ENCODE data around the gene FGFR3.
"Not testable (repeated sequence)": the region's sequence is repeated elsewhere in the genome, so short reads cannot be mapped to it uniquely, and the experiment has no call there.

FGFR3 gene

DNA sequence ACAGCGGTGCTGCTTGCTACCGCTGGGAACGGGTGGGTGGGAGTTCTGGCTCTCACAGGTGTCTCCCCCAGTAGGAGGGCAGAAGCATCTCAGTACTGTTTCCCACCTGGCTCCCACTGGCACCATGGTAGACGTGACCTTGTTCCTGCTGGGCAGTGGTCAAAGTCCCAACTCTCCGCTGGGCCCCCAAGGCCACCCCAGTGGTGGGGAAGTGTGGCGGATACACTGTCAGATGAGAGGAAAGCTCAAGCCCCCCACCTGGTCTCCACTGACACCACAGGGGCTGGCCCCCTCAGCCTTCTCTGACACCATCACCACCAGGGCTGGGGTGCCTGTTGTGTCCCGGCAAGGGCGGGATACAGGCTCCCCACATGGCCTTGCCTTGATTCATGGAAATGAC, 38.2 kb downstream of the FGFR3 start:
- H3K4me3 ChIP-seq (ENCODE audit: low read length): no peak overlapping the region
- no peaks in the 10 kb centered on the region for H3K27me3 ChIP-seq (replicated peaks; ENCODE audit: control insufficient read depth, insufficient read depth, low read length)
- DNase-seq (ENCODE audit: low read depth): no peak
- no peak overlapping the region for H3K9ac ChIP-seq (ENCODE audit: low read length)
- H3K9me3 ChIP-seq (ENCODE audit: control insufficient read depth, low read length): no peaks in the 10 kb centered on the region
- no peaks in the 10 kb centered on the region for H3K4me1 ChIP-seq (ENCODE audit: control insufficient read depth, insufficient read depth, low read length)
- H3K36me3 ChIP-seq (ENCODE audit: control insufficient read depth, insufficient read depth, low read length, severe bottlenecking): peaks cover 76% of the 10 kb centered on the region

DNA sequence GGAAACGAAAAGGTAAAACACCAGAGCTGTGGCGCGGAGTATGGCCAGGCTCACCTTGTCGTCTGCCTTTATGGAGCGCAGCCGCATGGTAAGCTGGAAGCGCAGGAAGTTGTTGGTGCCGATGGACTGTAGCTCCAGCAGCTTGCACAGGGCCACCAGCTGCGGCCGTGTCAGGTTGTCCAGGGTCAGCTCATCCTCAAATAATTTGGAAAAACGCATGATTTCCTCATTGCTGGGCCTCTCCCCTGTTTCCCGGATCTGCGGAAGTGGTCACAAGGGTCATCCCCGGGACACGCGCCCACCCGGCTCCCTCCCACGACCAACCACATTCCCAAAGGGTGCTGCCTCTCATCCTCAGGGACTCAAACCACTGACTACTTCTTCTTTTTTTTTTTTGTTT, 39.6 kb downstream of the FGFR3 start:
- H3K4me3 ChIP-seq (ENCODE audit: low read length): no peak overlapping the region
- DNase-seq (ENCODE audit: low read depth): no peak
- no peak overlapping the region for H3K9ac ChIP-seq (ENCODE audit: low read length)
- no peaks in the 10 kb centered on the region for H3K4me1 ChIP-seq (ENCODE audit: control insufficient read depth, insufficient read depth, low read length)
- no peaks in the 10 kb centered on the region for H3K27me3 ChIP-seq (replicated peaks; ENCODE audit: control insufficient read depth, insufficient read depth, low read length)
- no peaks in the 10 kb centered on the region for H3K9me3 ChIP-seq (ENCODE audit: control insufficient read depth, low read length)
- peaks cover 83% of the 10 kb centered on the region for H3K36me3 ChIP-seq (ENCODE audit: control insufficient read depth, insufficient read depth, low read length, severe bottlenecking)

DNA sequence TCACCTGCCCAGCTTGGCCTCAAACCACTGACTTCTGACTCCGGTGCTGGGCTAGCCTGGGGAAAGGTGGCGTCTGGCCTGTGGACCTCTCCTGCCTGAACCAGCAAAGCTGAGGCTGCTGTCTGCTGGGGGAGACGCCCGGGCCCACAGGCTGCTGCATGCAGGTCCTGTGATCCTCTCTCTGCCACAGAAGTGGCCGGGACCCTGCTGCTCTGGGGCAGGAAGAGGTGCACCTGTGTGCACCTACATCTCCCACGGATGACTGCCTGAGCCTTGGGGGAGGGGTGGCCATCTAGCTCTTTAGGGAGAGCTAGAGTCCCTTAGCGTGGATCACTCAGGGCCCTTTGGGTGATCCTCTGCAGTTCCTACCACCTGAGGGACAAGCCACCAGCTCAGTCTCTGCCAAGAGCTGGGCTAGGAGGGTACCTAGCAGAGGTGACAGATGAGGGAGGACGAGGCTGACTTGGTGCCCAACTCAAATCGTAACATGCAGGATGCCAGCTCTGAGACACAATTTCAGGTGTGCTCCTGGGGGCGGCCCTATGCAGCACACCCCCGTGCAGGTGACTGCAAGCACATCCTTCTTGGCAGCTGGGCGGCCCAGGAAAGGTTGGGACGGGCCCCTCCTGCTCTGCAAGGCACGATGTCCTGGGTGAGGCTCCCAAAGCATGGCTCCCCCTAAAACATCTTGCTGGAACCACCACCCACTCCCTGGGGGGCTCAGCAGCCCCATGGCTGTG, 40.4 kb downstream of the FGFR3 start:
- H3K4me1 ChIP-seq (ENCODE audit: control insufficient read depth, insufficient read depth, low read length): no peaks in the 10 kb centered on the region
- H3K9me3 ChIP-seq (ENCODE audit: control insufficient read depth, low read length): no peaks in the 10 kb centered on the region
- H3K9ac ChIP-seq (ENCODE audit: low read length): no peak overlapping the region
- no peaks in the 10 kb centered on the region for H3K27me3 ChIP-seq (replicated peaks; ENCODE audit: control insufficient read depth, insufficient read depth, low read length)
- no peak for DNase-seq (ENCODE audit: low read depth)
- H3K36me3 ChIP-seq (ENCODE audit: control insufficient read depth, insufficient read depth, low read length, severe bottlenecking): peaks cover 91% of the 10 kb centered on the region
- no peak overlapping the region for H3K4me3 ChIP-seq (ENCODE audit: low read length)

DNA sequence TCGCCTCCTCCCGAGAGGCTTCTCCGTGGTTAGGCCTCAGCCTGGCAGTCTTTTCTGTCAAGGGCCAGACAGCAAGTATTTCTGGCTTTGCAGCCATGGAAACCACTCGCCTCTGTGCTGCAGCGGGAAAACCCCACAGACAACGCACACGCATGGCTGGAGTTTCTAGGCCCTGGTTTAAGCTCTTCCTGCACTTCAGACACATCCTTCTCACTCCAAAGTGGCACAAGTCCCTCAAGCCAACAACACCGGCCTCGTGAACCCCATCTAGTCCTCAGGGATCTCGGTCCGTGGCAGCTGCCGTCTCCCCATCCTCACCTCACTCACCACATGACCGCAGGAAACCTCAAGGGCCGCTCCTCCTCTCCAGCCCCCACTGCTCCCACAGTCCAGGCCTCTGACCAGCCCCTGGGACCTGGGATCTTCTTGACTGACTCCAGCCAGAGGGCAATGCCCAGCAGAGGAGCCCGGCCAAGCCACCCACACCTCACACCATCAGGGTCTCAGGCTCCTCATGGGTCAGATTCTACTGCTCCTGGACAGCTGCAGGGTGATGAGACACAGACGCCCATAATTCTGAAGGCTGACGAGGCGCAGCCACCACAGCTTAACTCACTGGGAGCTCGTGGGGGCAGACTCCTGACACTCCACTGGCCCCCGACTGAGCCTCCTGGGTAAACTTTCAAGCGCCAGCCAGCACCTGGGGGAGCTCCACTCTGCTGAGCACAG, 41.1 kb downstream of the FGFR3 start:
- DNase-seq (ENCODE audit: low read depth): no peak
- no peak overlapping the region for H3K4me3 ChIP-seq (ENCODE audit: low read length)
- no peaks in the 10 kb centered on the region for H3K9me3 ChIP-seq (ENCODE audit: control insufficient read depth, low read length)
- no peaks in the 10 kb centered on the region for H3K4me1 ChIP-seq (ENCODE audit: control insufficient read depth, insufficient read depth, low read length)
- H3K9ac ChIP-seq (ENCODE audit: low read length): no peak overlapping the region
- H3K36me3 ChIP-seq (ENCODE audit: control insufficient read depth, insufficient read depth, low read length, severe bottlenecking): peaks cover 98% of the 10 kb centered on the region
- no peaks in the 10 kb centered on the region for H3K27me3 ChIP-seq (replicated peaks; ENCODE audit: control insufficient read depth, insufficient read depth, low read length)

- not testable (repeated sequence) for H3K9me3 ChIP-seq (ENCODE audit: control insufficient read depth, low read length); H3K4me1 ChIP-seq (ENCODE audit: control insufficient read depth, insufficient read depth, low read length); H3K27me3 ChIP-seq (replicated peaks; ENCODE audit: control insufficient read depth, insufficient read depth, low read length); DNase-seq (ENCODE audit: low read depth); H3K9ac ChIP-seq (ENCODE audit: low read length); H3K4me3 ChIP-seq (ENCODE audit: low read length)
- peaks cover 97% of the 10 kb centered on the region for H3K36me3 ChIP-seq (ENCODE audit: control insufficient read depth, insufficient read depth, low read length, severe bottlenecking)
Observed at GRCh38 chr4:1835836-1836235, 42.7 kb downstream of the FGFR3 start.

DNA sequence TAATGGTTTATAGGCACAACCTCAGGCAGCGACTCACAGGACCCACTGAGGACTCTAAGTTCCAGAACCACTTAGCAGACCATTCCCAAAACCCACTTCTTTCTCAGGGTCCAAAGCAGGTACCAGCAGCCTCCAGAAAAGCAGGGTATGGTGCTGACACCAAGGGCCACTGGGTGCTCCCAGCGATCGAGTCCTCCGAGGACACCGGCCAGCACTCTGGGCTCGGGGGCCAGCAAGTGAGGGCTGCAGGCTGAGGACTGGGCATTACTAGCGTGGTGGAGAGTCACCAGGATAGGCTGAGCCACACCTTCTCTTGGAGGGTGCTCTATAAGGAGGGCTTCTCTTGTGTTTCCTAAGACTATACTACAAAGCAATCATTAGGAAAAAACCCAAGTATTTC, 43.6 kb downstream of the FGFR3 start:
- H3K36me3 ChIP-seq (ENCODE audit: control insufficient read depth, insufficient read depth, low read length, severe bottlenecking): peaks cover 97% of the 10 kb centered on the region
- no peak overlapping the region for H3K4me3 ChIP-seq (ENCODE audit: low read length)
- H3K9ac ChIP-seq (ENCODE audit: low read length): no peak overlapping the region
- no peaks in the 10 kb centered on the region for H3K27me3 ChIP-seq (replicated peaks; ENCODE audit: control insufficient read depth, insufficient read depth, low read length)
- H3K4me1 ChIP-seq (ENCODE audit: control insufficient read depth, insufficient read depth, low read length): no peaks in the 10 kb centered on the region
- DNase-seq (ENCODE audit: low read depth): no peak
- no peaks in the 10 kb centered on the region for H3K9me3 ChIP-seq (ENCODE audit: control insufficient read depth, low read length)

DNA sequence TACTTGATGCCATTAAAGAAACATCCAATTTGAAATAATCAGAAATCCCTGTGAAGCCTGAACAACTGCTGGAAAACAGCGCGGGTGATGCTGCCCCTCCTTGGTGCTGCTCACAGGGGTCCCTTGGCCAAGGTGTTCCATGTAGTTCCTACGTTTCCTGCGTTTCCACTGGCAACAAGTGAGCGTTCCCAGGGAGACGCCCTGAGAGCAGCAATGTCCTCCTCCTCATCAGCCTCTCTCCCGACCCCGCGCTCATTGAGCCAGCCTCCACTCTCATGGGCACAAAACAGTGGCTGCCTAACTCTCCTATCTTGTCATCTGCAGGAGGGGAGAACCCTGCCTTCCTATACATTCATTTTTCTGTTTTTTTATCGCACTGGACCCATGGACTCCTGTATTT, 44.0 kb downstream of the FGFR3 start:
- Histone ChIP-seq H3K9ac (ENCODE audit: low read length) (no peak overlapping the region), H3K36me3 (ENCODE audit: control insufficient read depth, insufficient read depth, low read length, severe bottlenecking) (peaks cover 96% of the 10 kb centered on the region), H3K9me3 (ENCODE audit: control insufficient read depth, low read length) (no peaks in the 10 kb centered on the region), H3K27me3 (replicated peaks; ENCODE audit: control insufficient read depth, insufficient read depth, low read length) (no peaks in the 10 kb centered on the region), H3K4me1 (ENCODE audit: control insufficient read depth, insufficient read depth, low read length) (no peaks in the 10 kb centered on the region), H3K4me3 (ENCODE audit: low read length) (no peak overlapping the region)
- DNase-seq (ENCODE audit: low read depth): no peak

DNA sequence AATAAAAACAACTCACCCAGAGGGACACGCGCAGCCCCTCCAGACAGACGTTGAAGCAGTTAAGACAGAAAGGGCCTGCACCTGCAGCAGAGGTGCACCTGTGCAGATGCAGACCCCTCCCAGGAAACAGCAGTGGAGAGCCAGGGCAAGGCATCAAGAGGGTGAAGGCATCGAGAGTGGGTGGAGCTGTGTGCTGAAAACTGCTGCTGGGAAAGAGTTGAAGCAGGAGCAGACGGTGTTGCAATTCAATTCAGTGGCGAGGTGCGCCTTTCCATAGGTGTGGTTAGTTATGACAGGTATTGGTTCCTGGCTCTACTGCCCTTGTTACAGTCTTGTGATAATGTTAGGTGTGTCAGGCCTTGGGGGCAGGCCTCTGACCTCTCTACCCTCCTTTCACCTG, 46.2 kb downstream of the FGFR3 start:
- Histone ChIP-seq H3K9me3 (ENCODE audit: control insufficient read depth, low read length) (no peaks in the 10 kb centered on the region), H3K4me3 (ENCODE audit: low read length) (no peak overlapping the region), H3K4me1 (ENCODE audit: control insufficient read depth, insufficient read depth, low read length) (peaks cover 20% of the 10 kb centered on the region), H3K9ac (ENCODE audit: low read length) (no peak overlapping the region), H3K36me3 (ENCODE audit: control insufficient read depth, insufficient read depth, low read length, severe bottlenecking) (peaks cover 78% of the 10 kb centered on the region), H3K27me3 (replicated peaks; ENCODE audit: control insufficient read depth, insufficient read depth, low read length) (no peaks in the 10 kb centered on the region)
- no peak for DNase-seq (ENCODE audit: low read depth)

DNA sequence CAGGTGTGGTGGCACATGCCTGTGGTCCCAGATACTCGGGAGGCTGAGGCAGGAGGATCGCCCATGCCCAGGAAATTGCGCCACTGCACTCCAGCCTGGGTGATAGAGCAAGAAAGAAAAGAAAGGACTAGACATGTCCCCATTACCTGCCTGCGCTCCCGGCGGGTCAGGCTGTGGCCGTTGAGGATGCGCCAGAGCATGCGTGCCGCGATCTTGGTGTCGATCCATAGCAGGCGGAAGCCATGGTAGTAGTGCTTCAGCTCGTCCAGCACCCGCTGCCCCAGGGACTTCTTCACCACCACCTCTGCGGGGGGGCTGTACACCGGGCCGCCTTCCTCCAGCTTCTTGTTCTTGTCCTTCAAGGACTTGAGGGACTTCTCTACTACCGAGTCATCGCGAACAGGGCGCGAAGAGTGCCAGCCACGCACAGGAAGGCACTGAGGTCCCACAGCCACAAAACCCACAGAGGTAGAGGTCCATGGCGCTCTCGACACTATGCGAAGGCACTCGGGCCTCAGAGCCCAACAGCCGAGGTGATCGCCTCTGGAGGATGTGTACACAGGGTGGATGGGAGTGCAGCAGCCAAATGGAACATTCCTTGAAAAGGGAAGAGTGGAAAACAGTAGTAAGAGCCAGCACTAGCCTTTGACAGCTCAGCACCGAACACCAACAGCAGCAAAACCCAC, 48.3 kb downstream of the FGFR3 start:
- Histone ChIP-seq H3K9ac (ENCODE audit: low read length) (no peak overlapping the region), H3K36me3 (ENCODE audit: control insufficient read depth, insufficient read depth, low read length, severe bottlenecking) (peaks cover 75% of the 10 kb centered on the region), H3K27me3 (replicated peaks; ENCODE audit: control insufficient read depth, insufficient read depth, low read length) (no peaks in the 10 kb centered on the region), H3K4me3 (ENCODE audit: low read length) (no peak overlapping the region), H3K9me3 (ENCODE audit: control insufficient read depth, low read length) (no peaks in the 10 kb centered on the region), H3K4me1 (ENCODE audit: control insufficient read depth, insufficient read depth, low read length) (peaks cover 21% of the 10 kb centered on the region)
- DNase-seq (ENCODE audit: low read depth): no peak

DNA sequence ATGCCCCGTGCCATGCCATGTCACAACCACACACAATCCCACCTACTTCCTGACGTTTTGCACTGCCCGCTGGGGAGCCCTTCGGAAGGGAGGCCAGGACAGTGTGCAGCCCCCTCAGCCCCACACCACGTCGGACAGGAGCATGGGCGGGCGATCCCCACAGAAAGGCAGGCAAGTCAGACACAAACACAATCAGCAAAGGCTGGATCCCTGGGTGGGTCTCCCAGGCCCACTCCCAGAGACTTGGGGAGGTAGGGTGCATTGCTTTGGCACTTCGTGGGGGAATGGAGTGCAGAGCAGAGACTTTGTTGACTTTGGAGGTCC, 48.8 kb downstream of the FGFR3 start:
- Histone ChIP-seq H3K36me3 (ENCODE audit: control insufficient read depth, insufficient read depth, low read length, severe bottlenecking) (peaks cover 75% of the 10 kb centered on the region), H3K9ac (ENCODE audit: low read length) (no peak overlapping the region), H3K4me1 (ENCODE audit: control insufficient read depth, insufficient read depth, low read length) (peaks cover 21% of the 10 kb centered on the region), H3K27me3 (replicated peaks; ENCODE audit: control insufficient read depth, insufficient read depth, low read length) (no peaks in the 10 kb centered on the region), H3K9me3 (ENCODE audit: control insufficient read depth, low read length) (no peaks in the 10 kb centered on the region), H3K4me3 (ENCODE audit: low read length) (no peak overlapping the region)
- no peak for DNase-seq (ENCODE audit: low read depth)

GRCh38 chr4:1842339-1842895, 49.3 kb downstream of the FGFR3 start:
- Histone ChIP-seq H3K9ac (ENCODE audit: low read length) (no peak overlapping the region), H3K4me3 (ENCODE audit: low read length) (no peak overlapping the region), H3K27me3 (replicated peaks; ENCODE audit: control insufficient read depth, insufficient read depth, low read length) (no peaks in the 10 kb centered on the region), H3K36me3 (ENCODE audit: control insufficient read depth, insufficient read depth, low read length, severe bottlenecking) (peaks cover 75% of the 10 kb centered on the region), H3K9me3 (ENCODE audit: control insufficient read depth, low read length) (no peaks in the 10 kb centered on the region), H3K4me1 (ENCODE audit: control insufficient read depth, insufficient read depth, low read length) (peaks cover 21% of the 10 kb centered on the region)
- DNase-seq (ENCODE audit: low read depth): no peak

All from adipocyte (in vitro differentiated cells).